GM12892 (cell line): ENCODE results near the gene WNT7B.

Experiments
- DNase-seq: peaks from one replicate; pipeline ENCODE4 v3.0.0; 2011; ENCODE audit not compliant: insufficient read length
- FAIRE-seq: peaks from 2 replicates; lab custom pipeline; 2011; peaks lifted over from hg19 to GRCh38; lab: Jason Lieb, UNC
- POLR2A ChIP-seq: IDR thresholded peaks from 2 replicates; pipeline ENCODE4 v1.6.1; 2011; ENCODE audit warnings: low read depth, low read length, control low read depth
- POLR2AphosphoS5 ChIP-seq: IDR thresholded peaks from 2 replicates; pipeline ENCODE4 v1.6.1; 2011; ENCODE audit warnings: low read depth, low read length, control low read depth
- TAF1 ChIP-seq: IDR thresholded peaks from 2 replicates; pipeline ENCODE4 v1.6.1; 2011; ENCODE audit warnings: low read depth, mild to moderate bottlenecking, control low read depth, low read length, borderline replicate concordance

WNT7B gene

DNA sequence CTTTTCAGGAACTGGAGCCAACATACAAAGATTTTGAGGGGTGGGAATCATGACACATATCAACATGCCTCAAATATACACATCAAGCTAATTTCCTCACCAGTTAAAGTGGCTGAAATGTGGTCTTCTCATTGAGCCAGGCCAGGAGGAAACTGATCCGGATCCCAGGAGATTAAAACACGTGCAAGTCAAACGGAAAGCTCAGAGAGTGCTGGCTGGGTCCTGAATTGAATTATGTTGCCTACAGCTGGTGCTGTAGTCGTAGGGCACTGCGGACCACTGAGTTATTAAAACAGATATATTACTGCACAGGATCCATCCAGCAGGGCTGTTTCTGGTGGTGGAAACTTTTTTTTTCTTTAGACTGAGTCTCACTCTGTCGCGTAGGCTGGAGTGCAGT lies 14.1 kb upstream of the WNT7B start:
- TF ChIP-seq POLR2A: no peak
- no peak for TF ChIP-seq TAF1
- no peak for DNase-seq
- FAIRE-seq: no peak

DNA sequence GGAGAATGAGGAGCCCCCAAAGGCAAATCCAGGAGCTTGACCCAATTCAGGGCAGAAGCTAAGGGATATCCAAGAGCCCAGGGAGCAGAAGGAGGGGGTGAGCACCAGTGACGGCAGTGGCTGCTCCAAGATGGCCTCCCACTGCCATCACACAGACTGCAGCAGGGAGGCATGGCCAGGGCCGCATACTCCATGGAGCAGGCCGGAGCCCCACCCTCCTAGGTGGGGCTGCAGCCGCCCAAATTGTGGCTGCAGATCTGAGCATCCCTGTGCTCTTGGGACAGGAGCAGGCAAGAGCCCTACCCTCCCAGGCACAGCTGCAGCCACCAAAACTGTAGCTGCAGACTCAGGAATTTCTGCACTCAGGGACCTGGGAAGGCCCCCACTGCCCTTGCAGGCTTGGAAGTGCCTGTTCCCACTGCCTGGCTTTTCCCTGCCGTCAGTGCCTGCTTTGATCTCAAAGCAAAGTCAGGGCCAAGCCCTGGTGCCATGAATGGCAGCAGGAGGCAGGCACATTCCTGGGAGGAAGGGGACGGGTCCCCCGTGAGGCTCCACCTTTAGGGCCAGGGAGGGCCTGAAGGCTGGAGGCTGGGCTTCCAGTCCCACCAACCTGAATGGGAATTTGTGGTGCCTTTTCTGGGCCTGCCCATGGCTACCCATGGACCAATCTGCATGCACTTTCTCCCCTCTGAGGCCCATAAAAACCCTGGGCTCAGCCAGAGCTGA lies 10.3 kb upstream of the WNT7B start:
- DNase-seq: no peak
- TF ChIP-seq POLR2AphosphoS5 (no peak), TAF1 (no peak), POLR2A (no peak)
- FAIRE-seq: no peak

DNA sequence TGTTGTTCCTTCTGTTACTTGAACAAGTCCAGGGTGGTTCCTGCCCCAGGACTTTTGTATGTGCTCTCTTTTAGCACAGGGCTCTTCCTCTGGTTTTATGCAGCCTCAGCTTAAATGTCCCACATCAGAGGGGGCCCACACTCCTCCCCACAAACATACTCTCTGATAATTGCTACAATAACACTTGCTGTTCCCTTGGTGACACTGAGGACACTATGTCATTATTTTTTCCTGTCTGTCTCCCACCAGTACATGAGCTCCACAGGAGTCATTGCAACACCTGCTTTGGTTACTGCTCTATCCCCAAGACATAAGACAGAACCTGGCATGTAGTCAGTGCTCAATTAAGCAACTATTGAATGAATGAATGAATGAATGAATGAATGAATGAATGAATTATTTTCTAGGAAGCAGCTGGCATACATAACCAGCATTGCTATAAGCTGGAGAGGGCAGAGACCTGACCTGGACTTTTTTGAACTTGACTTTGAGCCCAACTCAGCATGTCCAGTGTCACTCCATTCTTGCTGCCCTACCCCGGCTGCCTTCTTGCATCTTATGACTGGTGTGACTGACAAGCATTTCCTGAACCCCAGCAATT lies 7.5 kb upstream of the WNT7B start:
- FAIRE-seq (no peak), DNase-seq (no peak)
- TF ChIP-seq TAF1 (no peak), POLR2A (no peak), POLR2AphosphoS5 (no peak)

DNA sequence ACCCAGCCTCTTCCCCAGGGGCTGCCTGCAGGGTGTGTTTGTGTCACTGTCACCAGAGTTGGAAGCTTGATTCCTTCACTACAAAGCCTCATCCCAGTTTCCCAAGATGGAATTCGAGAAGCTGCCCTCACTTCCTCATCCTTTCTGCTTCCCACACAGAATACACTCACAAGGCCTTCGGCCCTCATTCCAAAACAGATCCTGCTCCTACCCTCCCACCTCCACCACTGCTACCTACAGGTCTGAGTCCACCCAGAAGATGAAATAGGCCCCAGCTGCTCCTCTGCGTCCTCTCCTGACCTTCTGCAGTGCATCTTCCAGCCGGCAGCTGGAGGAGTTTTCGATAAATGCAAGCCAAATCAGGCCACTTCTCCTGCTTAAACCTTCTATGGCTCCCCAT lies 6.8 kb upstream of the WNT7B start:
- no peak for FAIRE-seq
- DNase-seq: no peak
- TF ChIP-seq POLR2AphosphoS5 (no peak), POLR2A (no peak), TAF1 (no peak)

DNA sequence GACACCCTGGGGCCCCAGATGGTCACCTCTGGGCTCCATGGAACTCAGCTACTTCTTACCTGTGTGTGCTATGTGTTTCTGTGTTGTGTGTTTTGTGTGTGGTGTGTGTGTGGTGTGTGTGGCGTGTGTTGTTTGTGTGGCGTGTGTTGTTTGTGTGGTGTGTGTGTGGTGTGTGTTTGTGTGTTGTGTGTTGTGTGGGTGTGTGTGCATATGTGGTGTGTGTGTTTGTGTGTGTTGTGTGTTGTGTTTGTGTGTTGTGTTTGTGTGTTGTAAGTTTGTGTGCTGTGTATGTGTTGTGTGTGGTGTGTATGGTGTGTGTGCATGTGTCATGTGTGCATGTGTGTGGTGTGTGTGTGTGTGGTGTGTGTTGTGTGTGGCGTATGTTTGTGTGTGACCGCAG lies 3.8 kb upstream of the WNT7B start:
- no peak for DNase-seq
- FAIRE-seq: no peak
- TF ChIP-seq POLR2A (no peak), POLR2AphosphoS5 (no peak), TAF1 (no peak)

DNA sequence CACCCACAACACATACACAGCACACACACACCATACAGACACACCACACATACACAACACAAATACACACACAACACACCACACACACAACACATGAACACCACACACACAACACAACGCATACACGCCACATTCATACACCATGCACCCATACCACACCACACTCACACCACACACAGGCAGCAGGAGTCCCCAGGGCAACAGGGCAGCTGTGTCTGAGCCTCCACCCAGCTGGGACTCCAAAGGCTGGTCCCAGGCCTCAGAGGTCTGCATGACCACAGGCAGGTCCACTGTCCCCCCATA lies 3.3 kb upstream of the WNT7B start:
- FAIRE-seq (no peak), DNase-seq (no peak)
- TF ChIP-seq POLR2AphosphoS5: no peak
- no peak for TF ChIP-seq TAF1
- TF ChIP-seq POLR2A: no peak

DNA sequence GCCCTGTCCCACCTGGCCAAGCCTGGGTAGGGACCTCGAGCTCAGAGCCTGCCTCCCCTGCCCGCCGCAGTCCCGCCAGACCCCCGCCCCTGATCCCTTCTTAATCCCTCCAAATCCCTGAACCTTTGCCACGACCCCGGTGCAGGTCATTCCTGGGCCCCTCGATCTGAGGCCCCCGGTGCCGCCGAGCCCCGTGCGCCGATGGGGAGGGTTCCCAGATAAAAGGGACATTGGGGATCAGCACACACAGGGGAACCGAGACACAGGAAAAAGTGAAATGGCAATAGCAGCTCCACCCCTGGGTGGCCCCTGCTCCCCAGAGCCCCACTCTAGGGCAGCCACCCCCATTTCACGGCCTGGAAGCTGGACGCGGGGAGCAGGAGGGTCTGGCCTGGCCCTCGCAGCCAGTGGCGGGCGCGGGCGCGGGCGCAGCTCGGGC lies 1.3 kb upstream of the WNT7B start:
- FAIRE-seq (no peak), DNase-seq (no peak)
- TF ChIP-seq POLR2AphosphoS5 (no peak), TAF1 (no peak), POLR2A (no peak)

DNA sequence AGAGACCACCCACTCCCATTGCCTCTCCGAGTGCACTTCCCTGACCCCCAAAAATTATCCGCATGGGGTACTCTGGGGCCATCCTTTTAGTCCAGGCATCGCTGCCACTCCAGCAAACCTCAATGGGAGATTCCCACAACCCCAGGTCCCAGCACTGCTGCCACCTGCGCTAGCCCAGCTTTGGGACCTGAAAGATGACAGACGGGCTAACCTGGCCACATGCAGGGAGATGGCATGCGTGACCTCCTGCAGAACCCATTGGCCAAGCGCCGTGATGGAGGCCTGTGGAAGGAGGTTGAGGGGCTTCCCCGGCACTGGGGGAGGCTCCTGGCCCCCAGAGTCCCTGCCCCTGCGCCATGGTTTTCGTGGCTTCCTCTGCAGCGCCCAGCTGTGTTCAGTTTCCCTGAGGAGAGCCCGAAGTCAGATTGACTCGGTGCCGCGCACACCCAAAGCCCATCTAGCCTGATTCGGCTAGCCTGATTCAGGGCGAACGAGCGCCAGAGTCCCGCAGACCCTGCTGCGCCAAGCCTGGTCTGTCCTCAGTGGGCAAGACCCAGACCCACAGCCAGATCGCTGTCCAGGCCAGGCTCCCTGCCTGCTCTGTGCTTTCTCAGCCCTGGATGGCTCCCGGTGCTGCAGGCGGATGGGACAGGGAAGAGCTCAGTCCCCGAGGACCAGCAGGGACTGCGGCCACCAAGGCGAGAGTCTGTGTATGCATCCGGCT lies 751 bp upstream of the WNT7B start:
- TF ChIP-seq POLR2AphosphoS5 (no peak), POLR2A (no peak), TAF1 (no peak)
- DNase-seq: no peak
- no peak for FAIRE-seq

DNA sequence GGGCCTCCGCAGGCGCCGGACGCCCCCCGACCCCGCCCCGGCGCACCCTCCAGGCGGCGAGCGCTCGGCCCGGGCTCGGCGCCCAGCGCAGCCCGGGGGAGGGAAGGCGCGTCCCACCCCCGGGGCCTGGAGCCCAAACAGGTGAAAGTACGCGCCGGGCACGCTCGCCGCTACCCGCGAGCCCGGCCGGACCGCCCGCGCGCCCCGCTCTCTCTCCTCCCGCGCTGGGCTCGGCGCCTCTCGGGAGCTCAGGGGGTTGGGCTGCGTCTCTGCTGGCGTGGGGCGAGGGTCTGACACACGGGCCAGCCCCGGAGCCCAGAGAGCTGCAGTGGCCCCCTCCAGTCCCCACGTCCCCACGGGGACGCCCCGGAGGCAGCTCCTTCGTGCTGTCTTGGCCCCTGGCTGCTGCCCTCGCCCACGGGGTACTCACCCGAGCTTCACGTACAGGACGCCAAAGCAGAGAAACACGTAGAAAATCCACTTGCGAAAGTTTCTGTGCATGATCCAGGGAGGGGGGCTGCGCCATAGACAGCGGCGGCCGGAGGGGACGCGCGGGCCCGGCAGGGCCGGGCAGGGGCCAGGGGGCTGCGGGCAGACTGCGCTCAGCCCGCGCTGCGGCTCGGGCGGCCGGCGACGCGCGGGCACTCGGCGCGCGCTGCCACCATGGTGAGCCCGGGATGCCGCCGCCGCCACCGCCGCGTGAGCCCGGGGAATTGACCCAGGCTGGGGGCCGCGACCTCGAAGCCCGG lies 534 bp downstream of the WNT7B start:
- no peak for TF ChIP-seq POLR2AphosphoS5
- no peak for TF ChIP-seq POLR2A
- TF ChIP-seq TAF1: no peak
- no peak for DNase-seq
- FAIRE-seq: no peak

DNA sequence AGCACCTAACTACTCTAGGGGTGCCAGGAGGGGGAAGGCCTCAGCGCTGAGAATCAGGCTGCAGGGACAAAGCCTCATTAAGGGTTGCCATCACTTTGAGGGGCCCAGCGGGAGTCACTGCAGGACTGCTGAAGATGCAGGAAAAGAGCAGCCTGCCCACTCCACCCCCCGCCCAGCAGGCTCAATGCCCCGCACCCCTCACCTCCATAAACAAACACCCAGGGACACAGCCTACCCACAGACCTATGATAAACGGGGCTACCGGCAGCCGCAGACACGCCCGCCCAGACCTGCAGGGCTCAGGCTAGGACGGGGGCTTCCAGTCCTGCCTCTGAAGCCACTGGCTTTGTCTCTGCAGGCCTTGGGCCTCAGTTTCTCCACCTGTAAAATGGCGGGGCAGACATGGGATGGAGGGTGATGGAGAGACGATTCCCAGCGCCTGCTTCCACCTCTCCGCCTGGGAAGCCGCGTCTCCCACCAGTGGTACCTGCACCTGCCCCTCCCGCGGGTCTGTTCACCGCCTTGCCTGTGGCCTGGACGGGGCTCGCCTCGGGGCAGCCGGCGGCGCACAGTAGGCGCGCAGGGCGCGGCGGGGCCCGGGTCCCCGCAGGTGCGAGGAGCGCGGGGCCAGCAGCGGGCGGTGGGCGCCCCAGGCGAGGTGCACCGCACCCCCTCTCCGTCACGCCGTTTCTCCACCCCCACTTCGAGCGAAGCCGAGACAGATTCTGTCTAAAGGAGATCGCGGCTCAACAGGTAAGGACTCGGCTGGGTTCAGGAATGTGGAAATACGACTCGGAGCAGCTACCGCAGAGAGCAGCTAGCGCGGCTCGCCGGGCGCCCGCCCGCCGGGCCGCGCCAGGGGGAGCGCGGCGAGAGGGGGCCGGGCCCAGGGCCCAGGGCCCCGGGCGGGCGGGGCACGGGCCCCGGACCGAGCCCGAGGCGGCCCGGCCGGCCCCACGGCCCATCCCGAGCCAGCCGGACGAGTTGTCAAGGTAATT lies 1.5 kb downstream of the WNT7B start:
- FAIRE-seq (no peak), DNase-seq (no peak)
- TF ChIP-seq POLR2A (no peak), POLR2AphosphoS5 (no peak), TAF1 (no peak)

DNA sequence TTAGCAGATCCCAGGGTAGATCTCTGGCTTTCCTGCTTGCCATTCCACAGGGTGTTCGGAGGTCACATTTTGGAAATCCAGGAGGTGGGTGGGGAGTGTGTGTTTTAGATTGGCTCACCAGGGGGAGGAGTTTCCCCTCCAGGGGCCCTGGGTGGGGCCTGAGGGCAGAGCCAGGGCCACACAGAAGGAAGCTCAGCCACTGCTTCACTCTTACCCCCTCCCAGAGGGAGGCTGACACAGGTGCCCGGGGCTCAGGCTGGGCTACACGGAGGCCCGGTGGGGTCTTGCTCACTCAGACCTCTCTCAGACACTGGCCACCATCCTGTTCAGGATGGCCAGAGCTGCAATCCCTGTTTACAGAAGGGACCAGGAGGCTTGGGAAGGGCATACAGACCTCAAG lies 2.5 kb downstream of the WNT7B start:
- DNase-seq: no peak
- TF ChIP-seq TAF1 (no peak), POLR2AphosphoS5 (no peak), POLR2A (no peak)
- no peak for FAIRE-seq
